Endothelial cell of umbilical vein (primary cell): ENCODE measurements around the gene DAAM1. TPM values are rescaled to one million over a fixed set of nuclear protein-coding genes. Genes with fewer than 3 reads are reported as not detected.

Experiments
- BruUV-seq: library from RNA; stranded (reverse); fragments of 400-500 nt; replicated peaks from 2 replicates; lab custom pipeline; 2021; lab: Mats Ljungman, UMichigan
- CTCF ChIA-PET: fragments of 300-600, 350-600 bp; sonication (Branson Sonifier 250); formaldehyde crosslinking; loops from one replicate; lab custom pipeline; 2021; ENCODE audit warnings: antibody characterized with exemption, inconsistent platforms; lab: Charles Lee
- POLR2A ChIA-PET: fragments of 300-600, 350-600 bp; sonication (Branson Sonifier 250); formaldehyde crosslinking; loops from one replicate; lab custom pipeline; 2021; ENCODE audit warnings: antibody characterized with exemption, inconsistent platforms; lab: Charles Lee
- DNase-seq: peaks from one replicate; pipeline ENCODE4 v3.0.0-alpha.2; 2011; ENCODE audit warnings: low read depth, low spot score
- FAIRE-seq: peaks from 2 replicates; lab custom pipeline; 2011; peaks lifted over from hg19 to GRCh38; lab: Jason Lieb, UNC
- H2AFZ ChIP-seq: 2 replicates; pipeline ENCODE4 v1.6.0; 2012; ENCODE audit warnings: low read depth, low read length, control low read depth, inconsistent platforms
- H3K27ac ChIP-seq: 2 replicates; pipeline ENCODE4 v1.5.1; 2011; ENCODE audit warnings: low read depth, mild to moderate bottlenecking, control low read depth, low read length, moderate library complexity; ENCODE audit not compliant: insufficient read depth
- H3K27me3 ChIP-seq, 2 experiments: 2 replicates each; pipeline versions ENCODE4 v1.6.0 to v1.6.1; 2011; ENCODE audit warnings: low read length in 2 of 2, mixed read lengths in 1 of 2; ENCODE audit not compliant: control insufficient read depth in 2 of 2, insufficient read depth in 2 of 2
- H3K36me3 ChIP-seq, 2 experiments: 2 replicates in 1 of 2; 3 replicates in 1 of 2; pipeline ENCODE4 v1.5.1; 2011; ENCODE audit warnings: low read length in 2 of 2, mild to moderate bottlenecking in 1 of 2, moderate library complexity in 1 of 2; ENCODE audit not compliant: control insufficient read depth in 2 of 2, insufficient read depth in 2 of 2; ENCODE audit errors: extremely low read depth in 1 of 2
- H3K4me1 ChIP-seq: 3 replicates; pipeline ENCODE4 v1.5.1; 2011; ENCODE audit warnings: mild to moderate bottlenecking, low read length; ENCODE audit not compliant: control insufficient read depth, insufficient read depth; ENCODE audit errors: extremely low read depth
- H3K4me2 ChIP-seq: 2 replicates; pipeline ENCODE4 v1.6.1; 2011; ENCODE audit warnings: low read length, control low read depth, mixed read lengths; ENCODE audit not compliant: insufficient read depth
- H3K4me3 ChIP-seq, 3 experiments: fragments of 200-600 bp in 1 of 3; sonication (generic), shearing (Covaris generic) in 1 of 3; replicated peaks in 1 of 3; 2 replicates each; pipeline ENCODE4 v1.5.1; 2011 to 2016; ENCODE audit warnings: control low read depth in 3 of 3, low read length in 3 of 3, mild to moderate bottlenecking in 2 of 3, inconsistent platforms in 1 of 3, low read depth in 1 of 3, moderate library complexity in 1 of 3; ENCODE audit not compliant: insufficient read depth in 1 of 3
- H3K79me2 ChIP-seq: 2 replicates; pipeline ENCODE4 v1.6.0; 2012; ENCODE audit warnings: low read length, inconsistent platforms; ENCODE audit not compliant: control insufficient read depth, insufficient read depth
- H3K9ac ChIP-seq: replicated peaks from 2 replicates; pipeline ENCODE3; 2011; ENCODE audit warnings: low read length, control low read depth; ENCODE audit not compliant: insufficient read depth; ENCODE audit errors: extremely low read depth
- H3K9me1 ChIP-seq: replicated peaks from 3 replicates; pipeline ENCODE4 v1.6.0; 2011; ENCODE audit warnings: mild to moderate bottlenecking, low read length; ENCODE audit not compliant: control insufficient read depth, insufficient read depth; ENCODE audit errors: extremely low read depth
- H3K9me3 ChIP-seq: replicated peaks from 2 replicates; pipeline ENCODE4 v1.5.1; 2012; ENCODE audit warnings: low read length, inconsistent platforms; ENCODE audit not compliant: control insufficient read depth, insufficient read depth
- H4K20me1 ChIP-seq: replicated peaks from 2 replicates; pipeline ENCODE3; 2011; ENCODE audit warnings: mild to moderate bottlenecking, low read length; ENCODE audit not compliant: control insufficient read depth, insufficient read depth; ENCODE audit errors: extremely low read depth
- CTCF ChIP-seq, 2 donors: IDR thresholded peaks; 1 replicate in 1 of 2; 2 replicates in 1 of 2; pipeline ENCODE4 v1.5.1; 2011; ENCODE audit warnings: low read length in 2 of 2, mild to moderate bottlenecking in 2 of 2, moderate library complexity in 2 of 2, control low read depth in 1 of 2, inconsistent platforms in 1 of 2, low read depth in 1 of 2; ENCODE audit not compliant: insufficient read depth in 1 of 2; ENCODE audit errors: extremely low read depth in 1 of 2
- EZH2 ChIP-seq: IDR thresholded peaks from 2 replicates; pipeline ENCODE4 v1.6.1; 2012; ENCODE audit warnings: borderline replicate concordance, low read depth, mild to moderate bottlenecking, moderate library complexity, low read length, inconsistent platforms; ENCODE audit not compliant: severe bottlenecking
- FOS ChIP-seq: IDR thresholded peaks from 2 replicates; pipeline ENCODE4 v1.6.1; 2011; ENCODE audit warnings: mild to moderate bottlenecking, low read length, moderate library complexity, borderline replicate concordance; ENCODE audit not compliant: insufficient read depth
- GATA2 ChIP-seq: IDR thresholded peaks from 2 replicates; pipeline ENCODE4 v1.7.0; 2011; ENCODE audit warnings: low read depth, mild to moderate bottlenecking, moderate library complexity, mixed read lengths, low read length; ENCODE audit not compliant: insufficient read length, insufficient read depth
- JUN ChIP-seq: IDR thresholded peaks from 2 replicates; pipeline ENCODE4 v1.6.1; 2011; ENCODE audit warnings: borderline replicate concordance, low read depth; ENCODE audit not compliant: insufficient read length, insufficient read depth
- MAX ChIP-seq: IDR thresholded peaks from 2 replicates; pipeline ENCODE4 v1.6.1; 2011; ENCODE audit not compliant: insufficient read depth, insufficient read length
- MYC ChIP-seq: IDR thresholded peaks from one replicate; pipeline ENCODE4 v1.6.1; 2011; ENCODE audit warnings: mild to moderate bottlenecking, low read depth, low read length
- POLR2AphosphoS5 ChIP-seq: IDR thresholded peaks from 2 replicates; pipeline ENCODE4 v1.6.1; 2012; ENCODE audit warnings: low read depth, mild to moderate bottlenecking, control low read depth, low read length, moderate library complexity; ENCODE audit not compliant: insufficient read depth
- dilution Hi-C: fragments of 300-500 bp; cut with MboI; formaldehyde crosslinking; loops from one replicate; pipeline ENCODE4 v1.15.0; 2019; ENCODE audit warnings: low sequenced_read_pairs; ENCODE audit not compliant: extremely low pct_ligation_motif_present
- intact Hi-C: fragments of 100-400 bp; cut with micrococcal nuclease; formaldehyde crosslinking; loops from one replicate; pipeline ENCODE4 v1.10.0; 2022
- polyA plus RNA-seq, 4 experiments: library from polyadenylated mRNA; depleted of rRNA in 3 of 4; stranded (reverse) in 3 of 4; unstranded in 1 of 4; fragments of >200 nt; gene quantifications; 2 replicates each; pipeline versions ENCODE4 v1.2.1 to v1.2.3, GENCODE V29; 2011 to 2012; ENCODE audit warnings: missing spikeins in 1 of 4
- total RNA-seq: library from RNA; stranded (reverse); gene quantifications from 2 replicates; pipeline ENCODE4 v1.2.3, GENCODE V29; 2021

Gene DAAM1
- total and polyA plus RNA-seq, 2 donors (not counting 3 experiments of a cell fraction or from before 2014, with no cell fraction given): 10.2 to 25.3 TPM

- Histone ChIP-seq H2AFZ (no peak overlapping the region), H3K27me3 (no peaks in the 10 kb centered on the region), H3K4me3 (no peak overlapping the region), H3K27ac (no peak overlapping the region), H3K9me1 (no peaks in the 10 kb centered on the region), H3K9ac (no peak overlapping the region), H3K79me2 (peaks cover 37% of the 10 kb centered on the region), H3K36me3 (no peaks in the 10 kb centered on the region), H3K4me1 (peaks cover 3% of the 10 kb centered on the region), H3K9me3 (no peaks in the 10 kb centered on the region), H3K4me2 (no peak overlapping the region), H4K20me1 (peaks cover 2% of the 10 kb centered on the region)
- dilution Hi-C loops: no loop called here
- ChIA-PET CTCF (no interaction called here), POLR2A (no interaction called here)
- no peak for DNase-seq
- no peak for FAIRE-seq
- intact Hi-C loops: no loop called here
- no TSS peak for BruUV-seq
- TF ChIP-seq EZH2: no peak
- TF ChIP-seq MYC: no peak
- no peak for TF ChIP-seq FOS
- TF ChIP-seq CTCF (IDR thresholded peaks at IDR 0.05; ENCODE audit: extremely low read depth in 1 of 2, insufficient read depth in 1 of 2, low read depth in 1 of 2, low read length in 2 of 2): no peak
- TF ChIP-seq POLR2AphosphoS5: no peak
- no peak for TF ChIP-seq GATA2
- TF ChIP-seq JUN: no peak
- TF ChIP-seq MAX: no peak
Observed at GRCh38 chr14:59225281-59225680, 36.8 kb downstream of the DAAM1 start.
